ENCODE measurements around the gene ZNF672.

The ZNF672 gene

DNA sequence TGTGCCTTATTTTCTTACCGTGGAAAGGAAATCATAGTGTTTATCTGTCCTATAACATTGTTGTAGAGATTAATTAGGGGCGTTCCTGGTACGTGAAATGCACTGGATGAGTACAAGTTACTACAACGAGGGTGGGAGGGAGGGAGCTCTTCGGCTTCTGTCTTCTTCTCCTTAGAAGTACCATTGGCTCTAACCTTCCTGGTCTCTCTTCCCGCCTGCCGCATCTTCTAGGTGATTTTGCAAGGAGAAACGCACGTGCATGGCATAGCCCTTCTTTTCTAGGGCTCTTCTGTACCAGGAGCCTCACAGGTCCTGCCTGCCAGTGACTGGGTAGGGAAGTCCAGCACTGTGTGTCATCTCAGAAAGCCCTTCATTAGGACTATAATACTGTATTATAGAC lies 29.1 kb upstream of the ZNF672 start:
- no peak for DNase-seq (ENCODE audit: low read depth)
- TF ChIP-seq, protein P1, sequence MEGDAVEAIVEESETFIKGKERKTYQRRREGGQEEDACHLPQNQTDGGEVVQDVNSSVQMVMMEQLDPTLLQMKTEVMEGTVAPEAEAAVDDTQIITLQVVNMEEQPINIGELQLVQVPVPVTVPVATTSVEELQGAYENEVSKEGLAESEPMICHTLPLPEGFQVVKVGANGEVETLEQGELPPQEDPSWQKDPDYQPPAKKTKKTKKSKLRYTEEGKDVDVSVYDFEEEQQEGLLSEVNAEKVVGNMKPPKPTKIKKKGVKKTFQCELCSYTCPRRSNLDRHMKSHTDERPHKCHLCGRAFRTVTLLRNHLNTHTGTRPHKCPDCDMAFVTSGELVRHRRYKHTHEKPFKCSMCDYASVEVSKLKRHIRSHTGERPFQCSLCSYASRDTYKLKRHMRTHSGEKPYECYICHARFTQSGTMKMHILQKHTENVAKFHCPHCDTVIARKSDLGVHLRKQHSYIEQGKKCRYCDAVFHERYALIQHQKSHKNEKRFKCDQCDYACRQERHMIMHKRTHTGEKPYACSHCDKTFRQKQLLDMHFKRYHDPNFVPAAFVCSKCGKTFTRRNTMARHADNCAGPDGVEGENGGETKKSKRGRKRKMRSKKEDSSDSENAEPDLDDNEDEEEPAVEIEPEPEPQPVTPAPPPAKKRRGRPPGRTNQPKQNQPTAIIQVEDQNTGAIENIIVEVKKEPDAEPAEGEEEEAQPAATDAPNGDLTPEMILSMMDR (IDR thresholded peaks at IDR 0.05; ENCODE audit: control insufficient read depth, extremely low read depth, insufficient read depth), result no peak
- no peak overlapping the region for H3K4me3 ChIP-seq (ENCODE audit: low read depth, low read length)

DNA sequence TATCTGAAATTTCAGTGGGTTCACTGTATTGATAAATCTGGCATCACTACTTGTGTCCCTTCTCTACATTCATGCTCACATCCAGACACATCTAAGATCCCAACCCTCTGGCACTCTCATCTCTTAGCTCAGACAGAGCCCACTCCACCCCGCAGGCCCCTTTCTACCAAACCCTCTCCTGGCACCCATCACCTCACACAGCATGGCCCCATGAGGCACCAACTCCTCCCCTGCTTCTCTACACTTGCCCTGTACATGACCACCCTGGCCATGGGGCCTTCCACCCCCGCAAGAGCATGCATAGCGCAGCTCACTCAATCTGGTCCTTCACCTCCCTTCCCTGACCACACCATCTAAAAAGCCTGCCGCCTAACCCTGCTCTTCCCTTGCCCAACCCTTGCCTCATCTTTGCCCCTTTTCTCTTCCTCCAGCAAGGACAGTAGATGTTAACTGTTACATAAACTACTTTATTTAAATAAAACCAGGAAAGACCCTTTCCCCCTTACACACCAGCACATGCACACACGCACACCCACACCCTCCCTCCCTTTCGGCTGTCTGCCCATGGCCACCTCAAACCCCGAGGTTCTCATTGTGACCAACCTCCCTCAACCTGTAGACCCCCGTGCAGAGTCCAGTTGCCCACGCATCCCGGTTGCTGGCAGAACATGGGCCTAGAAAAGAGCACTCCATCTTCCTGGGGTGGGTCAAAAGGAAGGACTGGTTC lies 27.9 kb upstream of the ZNF672 start:
- DNase-seq (ENCODE audit: low read depth), result no peak
- H3K4me3 ChIP-seq (ENCODE audit: low read depth, low read length), result no peak overlapping the region
- TF ChIP-seq, protein P1 (IDR thresholded peaks at IDR 0.05; ENCODE audit: control insufficient read depth, extremely low read depth, insufficient read depth), result no peak

DNA sequence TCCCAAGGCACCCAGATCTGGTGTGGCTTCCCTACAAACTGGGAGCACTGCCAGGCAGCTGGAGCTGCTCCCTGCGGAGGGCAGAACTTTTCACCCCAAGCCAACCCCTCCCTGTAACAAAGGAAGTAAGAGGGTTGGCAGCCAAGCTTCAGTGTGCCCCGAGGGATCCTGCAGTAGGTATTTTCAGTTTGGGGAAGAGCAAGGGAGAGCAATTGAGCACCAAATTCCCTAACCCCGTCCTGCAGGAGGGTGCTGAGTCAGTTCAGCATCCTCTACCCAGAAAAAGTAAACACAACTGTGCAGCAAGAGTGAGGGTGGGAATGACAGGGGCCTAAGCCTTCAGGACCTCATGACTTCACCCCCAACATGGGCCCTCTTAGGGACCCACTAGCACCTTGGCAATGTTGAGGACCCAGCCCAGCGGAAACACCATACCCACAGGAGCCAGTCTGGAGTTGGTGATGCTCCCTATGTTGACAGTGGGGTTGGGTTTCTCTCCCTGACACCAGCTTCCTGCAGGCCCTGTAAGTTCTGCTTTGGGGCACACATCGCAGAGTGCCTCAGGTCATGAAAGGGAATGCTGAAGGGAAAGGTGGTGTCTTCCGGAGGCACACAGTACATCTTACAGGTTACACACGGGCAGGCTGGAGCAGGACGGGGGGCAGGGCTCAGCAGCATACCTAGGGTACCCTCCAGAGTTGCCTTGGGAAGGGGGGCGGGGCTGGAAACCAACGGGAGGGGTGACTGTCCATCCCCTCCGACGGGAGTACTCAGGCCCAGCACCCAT lies 27.1 kb upstream of the ZNF672 start:
- no peak overlapping the region for H3K4me3 ChIP-seq (ENCODE audit: low read depth, low read length)
- DNase-seq (ENCODE audit: low read depth), result no peak
- TF ChIP-seq, protein P1 (IDR thresholded peaks at IDR 0.05; ENCODE audit: control insufficient read depth, extremely low read depth, insufficient read depth), result no peak

DNA sequence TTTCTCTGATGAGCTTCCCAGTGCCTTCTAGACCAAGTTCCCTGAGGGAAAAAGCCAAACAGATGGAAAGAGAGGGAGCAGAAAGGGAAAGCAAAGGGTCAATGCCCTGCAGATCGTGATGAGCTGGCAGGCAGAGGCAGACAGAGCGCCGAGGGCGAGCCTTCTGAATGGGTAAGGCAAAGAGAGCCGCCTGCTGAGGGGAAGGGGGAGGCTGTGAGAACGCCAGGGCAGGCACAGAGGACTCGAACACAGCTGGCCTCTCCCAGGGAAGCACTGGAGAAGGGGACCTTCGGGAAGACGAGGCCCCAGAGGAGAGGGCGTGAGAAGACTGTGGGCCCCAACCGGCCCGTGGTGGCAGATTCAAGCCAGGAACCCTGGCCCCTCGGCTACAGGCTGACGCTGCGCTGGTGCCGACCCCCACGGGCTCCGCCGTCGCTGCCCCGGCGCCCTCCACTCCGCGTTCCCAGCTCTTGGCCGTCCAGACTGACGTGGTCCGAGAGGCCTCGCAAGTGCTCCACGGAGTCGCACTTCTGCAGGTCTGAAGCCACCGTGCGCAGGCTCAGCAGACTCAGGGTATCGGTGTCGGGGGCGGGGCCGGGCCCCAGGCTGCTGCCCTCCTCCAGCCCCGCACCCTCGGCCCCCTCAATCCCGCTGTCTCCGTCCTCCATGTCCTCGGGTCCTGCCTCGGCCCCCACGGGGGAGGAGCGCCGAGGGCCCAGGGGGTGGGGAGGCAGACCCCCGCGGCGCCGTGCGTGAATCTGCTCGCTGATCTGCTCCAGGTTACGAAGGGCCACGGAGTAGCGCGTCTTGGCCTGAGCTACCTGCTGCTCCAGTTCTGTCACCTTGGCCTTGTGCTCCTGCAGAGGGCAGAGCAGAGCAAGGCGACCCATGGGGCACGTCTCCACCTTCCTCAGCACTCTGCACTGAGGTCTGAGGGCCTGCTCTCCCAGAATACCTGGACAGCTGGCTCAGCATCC lies 26.2 kb upstream of the ZNF672 start:
- no peak for DNase-seq (ENCODE audit: low read depth)
- TF ChIP-seq, protein P1 (IDR thresholded peaks at IDR 0.05; ENCODE audit: control insufficient read depth, extremely low read depth, insufficient read depth), result 0 out of 2 replicates have a peak, but pooled peaks have one; percentile 16
- no peak overlapping the region for H3K4me3 ChIP-seq (ENCODE audit: low read depth, low read length)

GRCh38 chr1:248812736-248813425 lies 25.1 kb upstream of the ZNF672 start:
- DNase-seq (ENCODE audit: low read depth), result no peak
- TF ChIP-seq, protein P1 (IDR thresholded peaks at IDR 0.05; ENCODE audit: control insufficient read depth, extremely low read depth, insufficient read depth), result no peak
- no peak overlapping the region for H3K4me3 ChIP-seq (ENCODE audit: low read depth, low read length)

- no peak for DNase-seq (ENCODE audit: low read depth)
- no peak overlapping the region for H3K4me3 ChIP-seq (ENCODE audit: low read depth, low read length)
- TF ChIP-seq, protein P1 (IDR thresholded peaks at IDR 0.05; ENCODE audit: control insufficient read depth, extremely low read depth, insufficient read depth), result no peak
Observed at GRCh38 chr1:248813546-248813945, 24.5 kb upstream of the ZNF672 start.

All from LNCaP clone FGC (cell line).